NCI-H526 treated with DMSO at 0.1 percent for 48 hours (cell line): ENCODE results near the gene AP1AR.
"Not testable (repeated sequence)": the region's sequence is repeated elsewhere in the genome, so short reads cannot be mapped to it uniquely, and the experiment has no call there.

ENCODE experiments used
- DNase-seq: peaks from one replicate; lab custom pipeline; 2025; lab: John Stamatoyannopoulos, UW

Gene AP1AR

DNA sequence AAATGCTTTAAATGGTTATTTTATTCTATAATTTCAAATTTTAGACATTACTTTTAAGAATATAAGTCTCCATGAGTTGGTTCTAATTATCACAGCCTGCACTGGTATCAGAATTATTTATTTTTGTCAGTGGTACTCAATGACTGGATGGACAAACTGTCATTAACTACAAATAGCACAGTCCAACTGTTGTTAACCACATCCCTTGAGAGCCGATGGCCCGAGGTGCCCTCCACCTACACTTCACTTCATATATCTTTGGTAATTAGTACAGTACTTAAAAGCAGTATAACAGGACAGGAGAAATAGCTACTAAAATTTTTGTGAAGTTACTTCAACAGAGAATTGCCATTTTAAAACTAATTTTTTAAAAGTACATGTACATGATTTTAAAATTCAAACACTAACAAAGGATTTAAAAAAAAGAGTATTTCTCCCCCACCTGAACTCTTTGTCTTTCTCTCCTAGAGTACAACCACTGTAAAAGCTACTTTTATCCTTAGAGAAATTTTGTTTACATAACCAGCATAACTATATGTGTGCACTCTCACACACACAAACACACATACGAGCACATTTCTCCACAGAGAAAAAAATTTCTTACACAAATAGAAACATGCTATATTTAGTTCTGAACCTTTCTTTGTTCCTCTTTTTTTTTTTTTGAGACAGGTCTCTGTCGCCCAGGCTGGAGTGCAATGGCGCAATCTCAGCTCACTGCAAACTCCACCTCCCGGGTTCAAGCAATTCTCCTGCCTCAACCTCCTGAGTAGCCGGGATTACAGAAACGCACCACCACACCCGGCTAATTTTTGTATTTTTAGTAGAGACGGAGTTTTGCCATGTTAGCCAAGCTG, 47.7 kb downstream of the AP1AR start:
- DNase-seq: no peak

DNA sequence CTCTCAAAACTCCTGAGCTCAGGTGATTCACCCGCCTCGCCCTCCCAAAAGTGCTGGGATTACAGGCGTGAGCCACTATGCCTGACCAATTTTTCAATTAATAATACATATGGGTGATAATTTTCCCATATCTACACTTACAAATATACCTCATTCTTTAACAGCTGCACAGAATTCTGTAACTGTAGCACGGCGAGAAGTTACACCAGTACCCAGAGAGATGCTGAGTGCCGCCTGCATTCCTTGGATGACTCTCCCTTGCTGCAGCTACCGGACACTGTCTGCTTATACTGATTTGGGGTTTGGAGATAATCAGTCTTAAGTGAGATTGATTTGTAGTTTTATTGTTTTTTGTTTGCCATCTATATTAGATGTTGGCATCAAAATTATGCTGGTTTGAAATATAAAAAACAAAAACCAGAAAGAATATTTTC, 48.3 kb downstream of the AP1AR start:
- no peak for DNase-seq

DNA sequence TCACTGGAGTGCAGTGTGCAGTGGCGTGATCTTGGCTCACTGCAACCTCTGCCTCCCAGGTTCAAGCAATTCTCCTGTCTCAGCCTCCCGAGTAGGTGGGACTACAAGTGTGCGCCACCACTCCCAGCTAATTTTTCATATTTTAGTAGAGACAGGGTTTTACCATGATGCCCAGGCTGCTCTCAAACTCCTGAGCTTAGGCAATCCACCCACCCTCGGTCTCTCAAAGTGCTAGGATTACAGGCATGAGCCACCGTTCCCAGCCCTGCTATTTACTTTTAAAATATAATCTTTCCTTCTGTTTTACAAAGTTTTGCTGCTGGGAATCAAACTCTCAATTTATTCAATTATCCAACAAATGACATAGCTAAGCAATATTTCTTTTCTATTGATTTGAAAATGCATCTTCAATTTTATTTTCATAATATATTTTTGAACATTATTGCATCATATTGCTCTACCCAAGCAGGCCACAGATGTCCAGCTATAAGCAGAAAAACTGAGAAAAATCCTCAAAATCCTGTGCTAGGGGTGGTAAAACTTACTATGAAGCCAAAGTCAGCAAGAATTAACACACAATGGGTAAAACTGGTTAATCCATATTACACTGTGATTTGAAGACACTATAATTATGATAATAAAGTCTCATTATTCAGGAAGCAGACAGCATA, 48.9 kb downstream of the AP1AR start:
- DNase-seq: no peak

DNA sequence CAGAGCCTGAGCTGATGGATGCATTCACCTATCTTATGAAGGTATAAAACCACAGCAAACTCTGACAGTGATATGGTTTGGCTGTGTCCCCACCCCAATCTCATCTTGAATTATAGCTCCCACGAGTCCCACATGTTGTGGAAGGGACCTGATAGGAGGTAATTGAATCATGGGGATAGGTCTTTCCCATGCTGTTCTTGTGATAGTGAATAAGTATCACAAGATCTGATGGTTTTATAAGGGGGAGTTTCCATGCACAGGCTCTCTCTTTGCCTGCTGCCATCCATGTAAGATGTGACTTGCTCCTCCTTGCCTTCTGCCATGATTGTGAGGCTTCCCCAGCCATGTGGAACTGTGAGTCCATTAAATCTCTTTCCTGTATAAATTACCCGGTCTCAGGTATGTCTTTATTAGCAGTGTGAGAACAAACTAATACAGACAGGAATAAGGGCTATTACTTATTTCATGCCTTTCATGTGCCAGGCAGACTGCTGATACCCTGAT, 50.4 kb downstream of the AP1AR start:
- DNase-seq: not testable (repeated sequence)

DNA sequence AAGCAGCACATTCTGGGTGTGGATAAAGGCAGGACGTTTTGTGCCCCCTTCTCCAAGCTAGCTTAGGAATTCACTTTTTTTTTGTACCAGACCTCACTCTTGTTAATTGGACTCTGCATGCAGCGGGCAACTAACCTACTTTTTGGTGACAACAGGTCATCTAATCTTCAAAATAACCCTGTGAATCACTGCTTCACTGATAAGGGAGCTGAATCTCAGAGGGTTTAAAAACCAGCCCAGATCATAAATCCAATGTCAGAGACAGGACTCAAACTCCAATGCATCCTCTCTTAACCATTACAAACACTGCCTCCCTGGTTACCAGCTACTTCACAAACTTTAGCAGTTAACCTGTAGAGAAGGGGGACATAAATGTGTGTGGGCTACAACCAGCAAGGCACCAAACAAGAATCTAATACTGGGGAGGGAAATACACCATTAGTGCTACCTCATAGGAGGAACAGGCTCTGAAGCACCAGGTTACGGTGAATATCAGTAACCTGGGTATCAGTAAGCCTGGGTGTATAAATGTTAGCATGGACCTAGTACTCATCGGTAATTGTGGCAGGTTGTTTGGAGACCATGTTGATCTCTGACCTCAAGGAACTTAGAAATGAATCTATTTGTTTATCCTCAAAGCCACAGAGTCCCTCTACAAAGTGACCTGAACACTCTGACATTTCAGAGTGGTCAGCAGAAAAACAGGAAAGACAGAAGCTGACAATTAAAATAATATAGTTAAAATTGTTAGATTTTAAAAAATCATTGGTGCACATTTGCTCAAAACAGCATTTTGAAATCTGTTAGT, 51.5 kb downstream of the AP1AR start:
- no peak for DNase-seq

DNA sequence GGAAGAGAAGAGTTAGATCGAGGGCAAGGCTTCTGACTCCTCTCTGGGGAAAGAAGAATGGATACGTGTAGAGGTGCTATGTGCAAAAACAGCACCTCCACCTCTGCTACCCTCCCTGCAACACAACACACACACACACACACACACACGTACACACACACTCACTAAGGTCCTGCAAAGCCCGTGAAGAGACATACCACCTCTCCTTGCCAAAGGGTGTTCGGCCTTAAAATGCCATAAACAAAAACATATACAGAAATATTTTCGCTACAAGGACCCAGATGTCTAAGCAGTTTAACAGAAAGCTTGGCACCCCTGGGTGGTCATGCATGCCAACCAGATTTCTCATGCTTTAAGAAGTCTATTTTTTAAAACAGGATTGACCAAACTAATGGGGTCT, 52.6 kb downstream of the AP1AR start:
- DNase-seq: no peak

DNA sequence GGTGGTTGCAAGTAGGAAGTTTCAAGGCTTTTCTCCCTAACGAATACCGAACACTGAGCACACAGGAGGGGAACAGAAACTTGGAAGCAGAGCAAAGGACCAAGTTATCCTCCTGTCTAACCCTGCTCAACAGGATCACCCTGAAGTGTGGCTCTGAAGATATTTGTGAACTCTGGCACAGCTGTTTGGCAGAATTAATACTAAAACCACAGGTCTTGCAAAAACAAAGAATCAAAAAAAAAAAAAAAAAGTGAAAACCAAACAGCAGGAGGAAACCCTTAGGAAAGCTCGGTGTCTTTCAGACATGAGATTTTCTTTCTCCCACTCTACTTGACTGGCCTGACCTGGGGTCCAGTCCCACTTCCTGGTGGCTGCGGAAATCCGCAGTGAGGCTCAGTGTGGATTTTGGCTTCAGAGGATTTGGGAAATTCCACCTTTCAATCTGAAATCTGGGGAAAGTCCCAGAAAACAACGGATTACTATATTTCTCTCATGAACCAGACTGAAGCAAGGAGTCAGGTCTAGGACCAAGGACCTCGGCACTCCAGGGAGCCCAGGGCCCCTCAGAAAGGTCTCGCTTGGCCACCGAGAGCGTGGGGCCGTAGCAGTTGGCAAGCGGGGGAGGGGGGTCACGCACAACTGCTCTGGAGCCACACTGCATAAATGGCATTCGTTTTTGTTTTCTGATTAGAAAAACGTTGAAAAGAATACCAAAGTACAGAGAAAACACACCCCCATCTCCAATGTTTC, 53.2 kb downstream of the AP1AR start:
- peak; percentile 11 for DNase-seq

DNA sequence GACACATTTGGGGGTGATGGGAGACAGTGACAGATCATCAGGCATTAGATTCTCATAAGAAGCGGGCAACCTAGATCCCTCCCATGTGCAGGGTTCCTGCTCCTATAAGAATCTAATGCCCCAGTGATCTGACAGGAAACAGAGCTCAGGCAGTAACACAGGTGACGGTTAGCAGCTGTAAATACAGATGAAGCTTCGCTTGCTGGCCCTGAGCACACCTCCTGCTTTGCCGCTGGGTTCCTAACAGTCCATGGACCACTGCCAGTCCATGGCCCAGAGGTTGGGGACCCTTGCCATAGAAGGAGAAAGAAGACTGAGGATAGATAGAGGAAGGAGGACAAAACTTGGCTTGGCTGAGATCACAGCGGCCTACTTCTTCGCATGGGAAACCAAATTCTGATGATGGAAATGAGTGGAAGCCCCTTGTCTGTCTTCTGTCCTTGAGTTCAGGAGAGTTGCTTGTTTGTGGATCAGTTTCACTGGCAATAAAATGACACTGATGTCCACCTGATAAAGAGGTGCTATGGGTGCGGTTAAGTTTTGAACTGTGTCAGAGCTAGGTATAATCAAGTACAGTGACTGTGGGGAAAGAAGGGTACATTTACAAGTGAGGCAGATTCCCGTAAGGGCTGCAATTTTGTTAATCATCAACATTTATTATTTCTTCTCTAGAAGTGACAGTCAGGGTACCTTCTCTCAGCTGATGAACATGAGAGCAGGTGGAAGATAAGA, 55.8 kb downstream of the AP1AR start:
- no peak for DNase-seq

DNA sequence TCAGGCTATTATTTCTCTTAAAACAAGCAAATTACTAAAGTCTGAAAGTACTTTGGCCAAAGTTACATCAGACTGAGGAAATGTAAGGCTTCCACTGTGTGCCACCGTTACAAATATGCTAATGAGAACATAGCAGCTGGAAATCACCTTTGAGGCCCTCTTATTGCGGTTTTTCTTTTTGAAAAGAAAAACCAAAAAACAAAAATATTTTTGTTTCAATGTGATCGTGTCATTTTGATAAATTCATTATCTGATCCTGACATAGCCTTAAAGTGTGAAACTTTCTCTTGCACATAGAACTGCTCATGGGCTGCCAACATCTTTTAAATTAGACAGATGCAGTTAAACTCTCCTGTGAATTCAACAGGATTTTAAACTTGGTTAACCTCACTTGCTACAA, 56.9 kb downstream of the AP1AR start:
- DNase-seq: no peak

DNA sequence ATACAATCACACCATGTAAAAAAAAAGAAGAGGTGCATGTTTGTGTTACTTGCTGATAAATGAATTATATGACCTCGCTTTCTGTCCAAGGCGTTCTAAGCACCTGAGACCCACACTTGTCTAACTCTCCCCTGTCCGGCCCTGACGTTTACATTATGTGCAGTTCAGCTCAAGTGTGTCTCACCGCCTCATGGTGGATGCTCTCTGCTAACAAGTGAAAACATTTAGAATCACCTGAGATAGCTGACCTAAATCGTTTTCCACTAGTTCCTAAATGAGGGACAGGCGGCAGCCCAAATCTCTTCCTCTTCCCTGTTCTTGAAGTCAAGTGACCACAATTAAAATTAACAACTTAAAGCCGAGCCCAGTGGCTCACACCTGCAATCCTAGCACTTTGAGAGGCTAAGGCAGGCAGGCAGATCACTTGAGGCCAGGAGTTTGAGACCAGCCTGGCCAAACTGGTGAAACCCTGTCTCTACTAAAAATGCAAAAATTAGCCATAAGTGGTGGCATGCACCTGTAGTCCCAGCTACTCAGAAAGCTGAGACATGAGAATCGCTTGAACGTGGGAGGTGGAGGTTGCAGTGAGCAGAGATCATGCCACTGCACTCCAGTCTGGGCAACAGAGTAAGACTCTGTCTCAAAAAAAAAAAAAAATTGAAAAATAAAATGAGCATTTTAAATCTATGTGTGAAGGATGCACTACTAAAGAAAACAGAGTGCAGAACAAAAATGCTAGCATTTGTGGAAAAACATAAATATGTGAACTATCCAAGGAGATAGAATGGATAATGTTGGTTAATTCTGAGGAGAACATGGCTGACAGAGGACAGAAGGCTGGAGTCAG, 58.0 kb downstream of the AP1AR start:
- DNase-seq: no peak

DNA sequence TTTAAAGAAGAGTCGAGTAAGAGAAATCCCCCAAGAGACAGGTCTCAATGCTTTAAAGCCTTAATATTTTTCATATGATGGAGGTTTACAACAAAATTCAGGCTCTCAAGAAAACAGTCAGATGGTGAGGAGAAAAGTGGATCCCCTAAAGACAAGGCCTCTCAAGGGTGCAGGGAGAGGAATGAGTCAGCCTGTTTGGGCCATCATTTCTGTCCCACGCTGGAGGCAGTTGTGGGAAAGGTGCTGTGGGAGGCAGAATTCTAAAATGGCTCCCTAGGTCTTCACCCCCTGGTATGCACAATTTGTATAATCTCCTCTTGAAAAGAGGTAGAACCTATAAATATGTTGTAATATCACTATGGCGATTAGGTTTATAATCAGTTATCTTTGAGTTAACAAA, 58.8 kb downstream of the AP1AR start:
- DNase-seq: no peak

DNA sequence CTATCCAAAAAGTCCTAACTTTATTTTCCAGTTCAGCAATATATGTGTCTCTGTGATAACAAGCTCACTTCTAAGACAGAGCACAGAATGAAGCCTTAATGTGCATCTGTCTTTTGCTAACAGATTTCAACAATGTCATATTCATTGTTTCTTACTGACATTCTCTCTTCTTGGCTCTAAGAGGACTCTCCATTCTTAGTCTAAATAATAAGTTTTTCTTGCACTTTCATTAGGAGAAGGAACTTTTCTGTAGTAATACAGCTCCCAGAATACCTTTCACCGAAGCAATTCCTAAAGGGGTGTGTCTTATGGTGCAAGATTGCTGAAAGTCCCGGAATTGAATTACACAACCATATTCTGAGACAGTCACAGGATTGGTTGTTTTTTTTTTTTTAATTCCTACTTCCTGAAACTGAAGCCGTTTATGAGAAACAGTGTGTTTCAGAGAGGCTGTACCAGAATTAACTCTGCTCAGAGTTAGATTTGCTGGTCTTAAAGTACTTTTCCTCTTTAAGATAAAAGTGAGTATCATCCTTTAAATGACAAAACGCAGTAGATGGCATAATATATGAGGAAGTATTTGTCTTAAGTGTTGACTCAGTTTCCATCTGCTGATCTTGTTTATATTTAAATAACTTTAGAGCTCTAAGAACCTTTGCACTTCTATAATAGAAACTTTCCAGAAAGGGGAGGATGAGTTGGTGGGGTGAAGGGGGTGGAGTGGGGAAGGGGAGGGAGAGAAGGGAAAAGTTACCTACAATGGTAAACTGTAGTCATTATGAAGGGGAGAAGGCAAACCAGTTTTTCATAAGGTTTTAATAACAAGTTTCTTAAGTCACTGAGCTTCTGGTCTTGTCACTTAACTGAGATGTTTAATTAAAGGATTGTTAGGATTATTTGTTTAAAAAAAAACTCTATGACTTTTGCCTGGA, 65.6 kb downstream of the AP1AR start, which contains the start of gene ALPK1:
ALPK1 (plus strand) TSS at position 421 of the 932 bp plus-strand sequence.
- DNase-seq: no peak

DNA sequence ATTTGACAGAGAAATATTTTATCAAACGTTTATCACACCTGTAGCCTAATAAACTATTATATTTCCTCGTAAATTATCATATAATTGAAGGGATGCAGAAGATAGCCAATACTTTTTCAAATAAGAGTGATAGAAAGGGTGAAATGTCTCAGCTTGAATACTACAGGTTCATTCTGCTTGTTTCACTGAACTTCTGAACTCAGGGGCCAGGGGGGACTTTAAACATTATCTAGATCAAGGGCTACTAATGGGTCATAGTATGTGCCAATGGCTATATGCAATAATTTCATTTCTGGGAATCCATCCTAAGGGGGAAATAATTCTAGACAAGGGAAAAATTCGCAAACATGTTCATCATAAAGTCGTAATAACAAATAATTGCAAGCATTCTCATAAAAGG, 68.1 kb downstream of the AP1AR start:
- DNase-seq: no peak

DNA sequence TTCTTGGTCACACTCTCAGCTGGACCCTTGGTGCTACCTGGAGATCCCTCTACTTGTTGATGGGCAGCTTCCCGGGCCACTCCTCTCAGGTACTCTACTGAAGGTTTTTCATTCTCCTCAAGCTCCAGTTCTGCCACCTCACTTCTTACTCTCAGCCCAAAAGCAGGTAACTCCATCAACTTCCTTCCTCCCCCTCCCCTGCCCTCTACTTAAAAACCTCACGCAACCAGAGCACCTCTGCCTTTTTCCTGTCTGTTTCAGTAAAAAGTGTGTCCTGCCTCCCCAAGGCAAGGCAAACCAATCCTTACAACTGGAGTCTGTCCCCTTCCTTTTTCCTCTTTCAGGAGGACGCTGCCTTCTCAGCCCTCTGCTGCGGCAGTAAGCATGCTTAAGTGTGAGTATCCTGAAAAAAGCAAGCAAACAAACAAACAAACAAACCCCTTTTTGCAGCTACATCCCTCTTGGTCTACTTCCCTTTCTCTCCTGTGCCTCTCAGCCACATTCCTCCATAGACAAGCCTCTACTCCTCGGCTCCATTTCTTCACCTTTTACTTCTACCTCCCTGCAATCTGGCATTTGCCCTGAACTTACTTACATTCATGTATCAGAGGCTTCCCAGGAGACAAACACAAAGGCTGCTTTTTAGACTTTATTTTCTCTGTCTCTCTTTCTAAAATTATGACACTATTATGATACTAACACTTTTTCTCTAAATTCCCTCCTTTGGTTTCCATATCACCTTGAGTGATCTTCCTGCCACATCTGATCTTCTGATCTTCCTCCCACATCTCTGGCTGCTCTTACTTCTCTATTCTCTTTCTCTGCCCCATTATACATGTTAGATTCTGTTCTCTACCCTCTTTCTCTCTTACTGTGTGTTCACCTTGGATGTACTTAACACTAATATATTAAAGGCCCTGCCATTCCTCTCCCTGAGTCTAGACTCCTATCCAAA, 71.0 kb downstream of the AP1AR start:
- no peak for DNase-seq

DNA sequence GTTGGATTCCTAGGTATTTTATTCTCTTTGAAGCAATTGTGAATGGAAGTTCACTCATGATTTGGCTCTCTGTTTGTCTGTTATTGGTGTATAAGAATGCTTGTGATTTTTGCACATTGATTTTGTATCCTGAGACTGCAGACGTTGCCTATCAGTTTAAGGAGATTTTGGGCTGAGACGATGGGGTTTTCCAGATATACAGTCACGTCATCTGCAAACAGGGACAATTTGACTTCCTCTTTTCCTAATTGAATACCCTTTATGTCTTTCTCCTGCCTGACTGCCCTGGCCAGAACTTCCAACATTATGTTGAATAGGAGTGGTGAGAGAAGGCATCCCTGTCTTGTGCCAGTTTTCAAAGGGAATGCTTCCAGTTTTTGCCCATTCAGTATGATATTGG, 73.9 kb downstream of the AP1AR start:
- not testable (repeated sequence) for DNase-seq

DNA sequence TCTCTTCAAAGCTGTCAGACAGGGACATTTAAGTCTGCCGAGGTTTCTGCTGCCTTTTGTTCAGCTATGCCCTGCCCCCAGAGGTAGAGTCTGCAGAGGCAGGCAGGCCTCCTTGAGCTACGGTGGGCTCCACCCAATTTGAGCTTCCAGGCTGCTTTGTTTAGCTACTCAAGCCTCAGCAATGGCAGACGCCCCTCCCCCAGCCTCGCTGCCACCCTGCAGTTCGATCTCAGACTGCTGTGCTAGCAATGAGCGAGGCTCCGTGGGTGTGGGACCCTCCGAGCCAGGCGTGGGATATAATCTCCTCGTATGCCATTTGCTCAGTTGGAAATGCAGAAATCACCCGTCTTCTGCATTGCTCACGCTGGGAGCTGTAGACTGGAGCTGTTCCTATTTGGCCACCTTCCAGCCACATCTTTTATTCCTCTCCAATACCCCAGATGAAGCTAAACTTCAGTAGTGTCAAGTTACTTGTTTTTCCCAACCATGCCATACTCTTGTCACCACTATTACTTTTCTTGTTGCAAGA, 77.7 kb downstream of the AP1AR start:
- DNase-seq: not testable (repeated sequence)

DNA sequence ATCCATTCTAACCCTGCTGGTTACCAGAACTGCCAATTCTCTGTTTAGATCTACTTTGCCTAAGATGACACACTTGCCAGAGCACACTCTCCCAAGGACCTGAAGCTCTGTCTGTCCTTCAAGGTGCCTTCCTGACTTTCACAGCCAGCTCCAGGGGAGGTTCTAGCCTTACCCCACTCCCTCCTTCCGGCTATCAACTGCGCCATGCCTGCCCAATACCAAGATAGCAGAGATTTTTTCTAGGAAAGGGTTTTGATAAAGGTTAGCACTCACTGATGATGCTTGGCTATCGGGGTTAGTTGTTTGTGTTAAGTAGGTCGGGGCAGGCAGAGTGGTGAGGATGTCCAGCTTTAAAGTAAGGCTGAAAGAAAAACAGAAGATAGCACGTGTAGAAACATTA, 79.9 kb downstream of the AP1AR start:
- DNase-seq: no peak
